Lower leg skin (tissue), 4 donors: Measurements from ENCODE around the gene SLFNL1. TPM values are rescaled to one million over a fixed set of nuclear protein-coding genes. Genes with fewer than 3 reads are reported as not detected.
A peak's percentile ranks its signal among the peaks of the same experiment; 100 is the strongest.

Experiments
- DNase-seq, 2 donors: peaks; one replicate each; pipeline ENCODE4 v3.0.0-alpha.2; 2019; ENCODE audit warnings: low spot score in 2 of 2
- H3K4me3 ChIP-seq: fragments of 200-600 bp; sonication (generic); 2 replicates; pipeline ENCODE4 v1.5.1; 2017; ENCODE audit warnings: mild to moderate bottlenecking, low read depth; ENCODE audit not compliant: poor library complexity, severe bottlenecking
- POLR2A ChIP-seq, 2 donors: fragments of 450-650 bp; IDR thresholded peaks; one replicate each; pipeline ENCODE4 v1.6.1; 2016 to 2017; ENCODE audit warnings: antibody characterized with exemption in 2 of 2, mild to moderate bottlenecking in 1 of 2, moderate library complexity in 1 of 2
- WGBS, 2 donors: methylation state at CpG; one replicate each; pipeline ENCODE4 v1.1.5; 2018; 5-methylcytosine and 5-hydroxymethylcytosine counted together
- intact Hi-C: fragments of 100-400 bp; cut with DNase I; formaldehyde crosslinking; loops from one replicate; pipeline ENCODE4 v1.15.0; 2023; ENCODE audit warnings: low total_unique reads
- total RNA-seq, 4 donors: library from RNA; depleted of rRNA; stranded (reverse); fragments of >200 nt; gene quantifications; one replicate each; pipeline ENCODE4 v1.1.0, GENCODE V29; 2016
- TF ChIP-seq, protein P1 (sequence below), 3 donors: fragments of 450-650 bp; IDR thresholded peaks; one replicate each; pipeline ENCODE4 v1.5.1; 2016; ENCODE audit warnings: antibody characterized with exemption in 3 of 3, mild to moderate bottlenecking in 3 of 3, moderate library complexity in 2 of 3

Gene SLFNL1
- total RNA-seq, 4 donors from 2014 or later, result 0.26 TPM; not detected in 3

DNA sequence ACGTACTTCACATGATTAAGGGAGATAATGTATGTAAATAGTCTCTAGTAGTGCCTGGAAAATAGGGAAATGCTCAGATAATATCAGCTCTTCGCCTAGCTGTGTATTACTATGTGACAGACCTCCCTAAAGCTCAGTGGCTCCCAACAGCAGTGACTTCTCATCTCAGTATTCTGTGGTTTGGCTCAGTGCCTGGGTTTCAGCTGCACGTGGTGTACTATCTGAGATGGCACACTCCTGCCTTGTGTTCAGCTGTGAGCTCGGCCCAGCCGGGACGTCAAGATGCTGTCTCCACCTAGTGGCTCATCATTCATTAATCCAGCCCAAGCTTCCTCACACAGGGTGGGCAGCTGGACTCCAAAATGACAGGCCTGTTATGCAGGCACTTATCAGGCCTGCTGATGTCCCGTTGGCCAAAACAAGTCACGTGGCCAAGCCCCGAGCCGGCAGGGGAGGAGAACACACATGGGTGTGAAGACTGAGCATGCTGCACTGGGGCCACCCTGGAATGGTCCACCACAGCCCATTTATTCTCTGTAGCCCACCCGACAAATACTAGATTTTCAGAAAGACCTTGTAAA is 17.8 kb downstream of the SLFNL1 start:
- peak; percentile 99 for DNase-seq
- intact Hi-C loops, result no loop called here

DNA sequence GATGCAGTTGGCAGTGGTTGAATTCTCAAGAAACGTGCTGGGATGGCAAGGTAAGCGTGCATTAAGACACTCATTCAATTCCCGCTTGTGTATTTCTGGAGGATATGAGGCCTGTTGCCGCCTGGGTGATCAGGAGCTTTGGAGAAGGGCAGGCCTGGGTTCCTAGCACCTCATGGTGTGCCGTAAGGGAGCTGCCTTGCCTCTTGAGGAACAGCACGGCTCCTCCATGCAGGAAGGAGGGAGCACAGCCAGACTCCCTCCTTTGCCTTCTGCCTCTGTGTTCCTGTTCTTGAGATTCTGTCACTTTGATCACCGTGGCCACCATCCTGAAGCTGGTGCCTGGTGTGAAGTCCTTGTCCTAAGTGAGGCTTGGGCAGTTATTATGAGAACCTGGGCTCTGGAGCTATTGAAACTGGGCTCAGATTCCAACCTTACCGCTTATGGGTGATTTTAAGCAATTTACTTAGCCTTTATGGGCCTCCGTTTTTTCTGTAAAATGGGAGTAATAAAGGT is 18.3 kb downstream of the SLFNL1 start:
- no peak overlapping the region for H3K4me3 ChIP-seq
- intact Hi-C loops, result no loop called here
- TF ChIP-seq POLR2A (IDR thresholded peaks at IDR 0.05), result no peak
- TF ChIP-seq, protein P1, sequence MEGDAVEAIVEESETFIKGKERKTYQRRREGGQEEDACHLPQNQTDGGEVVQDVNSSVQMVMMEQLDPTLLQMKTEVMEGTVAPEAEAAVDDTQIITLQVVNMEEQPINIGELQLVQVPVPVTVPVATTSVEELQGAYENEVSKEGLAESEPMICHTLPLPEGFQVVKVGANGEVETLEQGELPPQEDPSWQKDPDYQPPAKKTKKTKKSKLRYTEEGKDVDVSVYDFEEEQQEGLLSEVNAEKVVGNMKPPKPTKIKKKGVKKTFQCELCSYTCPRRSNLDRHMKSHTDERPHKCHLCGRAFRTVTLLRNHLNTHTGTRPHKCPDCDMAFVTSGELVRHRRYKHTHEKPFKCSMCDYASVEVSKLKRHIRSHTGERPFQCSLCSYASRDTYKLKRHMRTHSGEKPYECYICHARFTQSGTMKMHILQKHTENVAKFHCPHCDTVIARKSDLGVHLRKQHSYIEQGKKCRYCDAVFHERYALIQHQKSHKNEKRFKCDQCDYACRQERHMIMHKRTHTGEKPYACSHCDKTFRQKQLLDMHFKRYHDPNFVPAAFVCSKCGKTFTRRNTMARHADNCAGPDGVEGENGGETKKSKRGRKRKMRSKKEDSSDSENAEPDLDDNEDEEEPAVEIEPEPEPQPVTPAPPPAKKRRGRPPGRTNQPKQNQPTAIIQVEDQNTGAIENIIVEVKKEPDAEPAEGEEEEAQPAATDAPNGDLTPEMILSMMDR (IDR thresholded peaks at IDR 0.05), result no peak
- 83 to 85% methylated on average over 9 of the region's 9 CpGs for WGBS, 2 donors
- no peak for DNase-seq

More for the DNA sequence above, 17.8 kb downstream of the SLFNL1 start:
- WGBS, 2 donors, result 36 to 37% methylated on average over 11 of the region's 11 CpGs
- H3K4me3 ChIP-seq, result no peak overlapping the region
- TF ChIP-seq POLR2A (IDR thresholded peaks at IDR 0.05), result no peak
- TF ChIP-seq, protein P1 (IDR thresholded peaks at IDR 0.05), result no peak

DNA sequence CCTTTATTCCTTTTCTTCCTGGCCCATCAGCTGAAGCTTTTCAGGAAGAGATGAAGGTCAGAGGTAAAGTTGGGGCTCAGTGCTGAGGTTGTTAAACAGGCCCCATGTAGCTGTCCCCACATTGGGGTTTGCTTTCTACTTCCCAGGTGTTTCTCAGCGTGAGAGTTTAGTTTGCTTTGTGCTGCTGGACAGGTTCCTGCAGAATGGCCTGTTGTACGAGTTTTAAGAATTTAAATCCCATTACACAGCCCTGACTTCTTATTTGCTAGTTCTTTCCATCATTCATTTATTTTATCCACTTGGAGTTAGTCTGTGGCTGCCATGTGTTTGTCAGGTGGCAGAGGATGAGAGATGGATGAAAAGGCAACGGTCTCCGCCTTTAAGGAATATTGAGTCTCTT is 22.9 kb downstream of the SLFNL1 start:
- WGBS, 2 donors, result 87 to 90% methylated on average over 4 of the region's 4 CpGs
- TF ChIP-seq, protein P1 (IDR thresholded peaks at IDR 0.05), result no peak
- TF ChIP-seq POLR2A (IDR thresholded peaks at IDR 0.05), result no peak
- intact Hi-C loops, result no loop called here
- no peak overlapping the region for H3K4me3 ChIP-seq
- no peak for DNase-seq

DNA sequence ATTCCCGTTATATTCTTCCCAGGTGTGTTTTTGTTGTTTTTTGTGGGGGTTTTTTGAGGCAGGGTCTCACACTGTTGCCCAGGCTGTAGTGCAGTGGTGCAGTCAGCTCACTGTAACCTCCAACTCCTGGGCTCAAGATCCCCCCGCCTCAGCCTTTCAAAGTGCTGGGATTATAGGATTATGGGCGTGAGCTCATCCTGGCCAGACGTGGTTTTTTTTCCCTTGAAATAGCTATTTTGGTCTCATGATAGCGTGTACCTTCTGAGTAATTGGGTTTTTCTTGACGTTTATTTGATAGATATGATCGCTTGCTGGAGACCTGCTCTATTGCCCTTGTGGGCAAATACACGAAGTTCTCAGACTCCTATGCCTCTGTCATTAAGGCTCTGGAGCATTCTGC is 24.4 kb downstream of the SLFNL1 start:
- 93 to 95% methylated on average over 8 of the region's 8 CpGs for WGBS, 2 donors
- no peak overlapping the region for H3K4me3 ChIP-seq
- intact Hi-C loops, result no loop called here
- no peak for TF ChIP-seq POLR2A (IDR thresholded peaks at IDR 0.05)
- TF ChIP-seq, protein P1 (IDR thresholded peaks at IDR 0.05), result no peak
- no peak for DNase-seq

DNA sequence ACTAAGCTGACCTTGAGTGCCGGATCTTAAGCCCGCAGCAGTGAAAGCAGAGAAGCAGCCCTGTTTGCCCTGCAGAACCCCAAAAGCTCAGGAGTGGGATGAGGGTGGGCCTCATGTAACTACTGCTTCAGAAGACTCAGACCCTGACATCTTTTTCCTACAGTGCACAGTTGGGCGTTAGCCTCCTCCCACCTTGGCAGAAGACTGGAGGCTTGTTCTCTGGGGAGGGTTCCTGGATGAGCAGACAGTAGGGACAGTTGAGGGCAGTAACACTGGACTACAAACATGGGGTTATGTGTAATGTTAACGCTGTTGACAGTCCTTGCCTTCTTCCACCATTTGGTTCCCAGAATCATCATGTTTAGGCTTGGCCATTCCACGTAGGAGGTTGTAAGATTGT is 32.5 kb downstream of the SLFNL1 start:
- H3K4me3 ChIP-seq, result no peak overlapping the region
- intact Hi-C loops, result no loop called here
- DNase-seq, result no peak
- WGBS, 2 donors, result 97 to 98% methylated on average over 5 of the region's 5 CpGs
- TF ChIP-seq, protein P1 (IDR thresholded peaks at IDR 0.05), result no peak
- no peak for TF ChIP-seq POLR2A (IDR thresholded peaks at IDR 0.05)

DNA sequence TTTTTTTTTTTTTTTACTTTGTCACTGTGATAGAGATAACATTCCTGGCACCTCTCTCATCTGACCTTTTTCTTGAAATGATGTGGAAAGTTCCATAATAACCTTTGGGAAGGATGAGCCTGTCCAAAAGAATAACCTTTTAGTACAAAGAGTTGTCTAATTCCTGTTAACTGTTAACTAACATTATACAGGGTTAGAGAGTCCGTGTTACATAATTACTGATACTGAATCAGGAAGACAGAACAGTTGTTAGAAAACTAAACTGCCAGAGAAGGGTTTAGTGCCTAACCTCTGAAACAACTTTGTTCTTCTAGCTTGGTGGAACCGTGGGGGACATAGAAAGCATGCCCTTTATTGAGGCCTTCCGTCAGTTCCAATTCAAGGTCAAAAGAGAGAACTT is 33.2 kb downstream of the SLFNL1 start:
- no peak for TF ChIP-seq POLR2A (IDR thresholded peaks at IDR 0.05)
- TF ChIP-seq, protein P1 (IDR thresholded peaks at IDR 0.05), result no peak
- H3K4me3 ChIP-seq, result no peak overlapping the region
- no peak for DNase-seq
- 92 to 93% methylated on average over 3 of the region's 3 CpGs for WGBS, 2 donors
- intact Hi-C loops, result no loop called here
